Stimulated activated CD4-positive, alpha-beta T cell treated with anti-CD3 and anti-CD28 coated beads, TNF-alpha, amount 100 ng/mL, for 48 hours (primary cell): Measurements from ENCODE around the gene PAK2.
"Not testable (repeated sequence)": the region's sequence is repeated elsewhere in the genome, so short reads cannot be mapped to it uniquely, and the experiment has no call there.

Experiments
- DNase-seq, 3 donors: peaks; one replicate each; pipeline ENCODE4 v3.0.0-alpha.2; 2020; ENCODE audit warnings: low read depth in 3 of 3

Gene PAK2

DNA sequence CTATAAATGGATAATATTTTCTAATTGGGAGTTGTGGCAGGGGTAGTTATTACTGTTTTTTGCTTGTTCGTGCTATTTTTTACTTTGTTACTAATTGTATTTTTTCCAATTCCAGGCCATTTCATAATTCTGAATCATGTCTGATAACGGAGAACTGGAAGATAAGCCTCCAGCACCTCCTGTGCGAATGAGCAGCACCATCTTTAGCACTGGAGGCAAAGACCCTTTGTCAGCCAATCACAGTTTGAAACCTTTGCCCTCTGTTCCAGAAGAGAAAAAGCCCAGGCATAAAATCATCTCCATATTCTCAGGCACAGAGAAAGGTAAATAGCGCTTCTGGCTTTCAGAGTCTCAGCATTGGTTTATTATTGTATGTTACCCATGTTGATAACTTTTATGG is 42.9 kb downstream of the PAK2 start:
- DNase-seq = no peak

DNA sequence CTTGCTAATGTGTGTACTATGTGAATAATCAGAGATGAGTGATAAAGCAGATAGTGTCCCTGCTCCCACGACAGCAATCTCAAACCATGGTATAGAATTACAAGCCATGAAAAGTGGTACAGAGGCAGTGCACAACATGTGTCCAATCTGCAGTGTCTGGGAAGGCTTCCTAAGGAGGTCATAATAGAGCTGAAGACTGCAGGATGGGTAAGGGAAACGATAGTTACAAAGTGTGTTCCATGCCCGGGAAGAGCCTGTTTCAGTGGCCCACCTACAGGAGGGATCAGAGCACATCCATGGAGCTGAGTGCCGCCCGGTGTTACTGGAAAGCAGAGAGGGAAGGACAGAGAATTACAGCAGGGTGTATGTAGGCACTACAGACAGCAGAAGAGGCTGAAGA is 48.9 kb downstream of the PAK2 start:
- no peak for DNase-seq

DNA sequence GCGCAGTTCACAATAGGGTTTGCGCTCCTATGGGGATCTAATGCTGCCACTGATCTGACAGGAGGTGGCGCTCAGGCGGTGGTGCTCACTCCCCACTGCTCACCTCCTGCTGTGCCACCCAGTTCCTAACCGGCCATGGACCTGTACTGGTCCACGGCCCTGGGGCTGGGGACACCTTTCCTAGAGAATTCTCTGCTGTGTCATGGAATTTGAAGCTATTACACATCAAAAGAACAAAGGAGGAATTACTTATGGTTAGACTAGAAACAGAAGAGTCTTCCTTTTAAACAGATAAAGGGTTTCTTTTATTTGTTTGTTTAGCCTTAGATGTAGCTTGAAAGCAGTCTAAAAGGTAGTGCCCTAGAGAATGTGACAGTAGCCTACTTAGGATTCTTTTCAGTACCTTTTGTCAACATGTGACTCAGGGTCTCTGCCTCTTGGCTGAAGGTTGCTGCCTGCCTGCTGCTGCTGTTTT is 50.3 kb downstream of the PAK2 start:
- no peak for DNase-seq

DNA sequence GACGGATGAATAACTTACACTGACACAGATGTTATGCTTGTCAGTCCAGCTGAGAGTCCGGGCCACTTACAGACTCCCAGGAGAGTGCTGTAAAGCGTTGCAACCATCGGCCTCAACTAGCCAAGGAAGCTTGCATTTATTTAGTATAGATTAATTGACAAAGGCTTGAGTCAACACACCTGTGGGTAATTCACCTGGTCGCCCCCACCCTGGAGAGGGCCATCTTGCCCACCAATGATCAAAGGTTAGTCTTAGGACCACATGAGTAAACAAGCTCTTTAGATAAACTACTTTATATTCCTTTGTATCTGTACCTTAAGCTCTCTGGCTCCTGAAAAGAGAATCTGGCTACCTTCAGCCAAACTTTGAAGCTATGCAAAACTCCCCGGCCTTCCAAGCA is 51.0 kb downstream of the PAK2 start:
- DNase-seq = no peak

DNA sequence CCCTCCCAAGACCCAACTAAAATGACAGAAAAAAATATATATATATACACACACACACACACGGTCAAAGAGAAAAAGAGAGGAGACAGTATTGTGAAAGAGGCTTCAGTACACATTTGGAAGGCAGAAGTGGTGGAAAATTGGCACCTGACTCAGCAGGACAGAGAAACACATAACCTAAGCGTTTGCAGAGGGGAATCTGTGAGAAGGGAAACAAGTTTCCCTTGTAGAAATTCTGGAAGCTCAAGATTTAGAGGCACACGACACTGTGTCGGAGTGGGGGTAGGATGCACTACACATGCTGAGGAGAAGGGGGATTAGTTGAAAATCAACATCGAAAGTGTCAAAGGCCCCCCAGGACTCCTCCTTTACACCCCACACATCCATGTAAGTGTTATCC is 53.1 kb downstream of the PAK2 start:
- no peak for DNase-seq

DNA sequence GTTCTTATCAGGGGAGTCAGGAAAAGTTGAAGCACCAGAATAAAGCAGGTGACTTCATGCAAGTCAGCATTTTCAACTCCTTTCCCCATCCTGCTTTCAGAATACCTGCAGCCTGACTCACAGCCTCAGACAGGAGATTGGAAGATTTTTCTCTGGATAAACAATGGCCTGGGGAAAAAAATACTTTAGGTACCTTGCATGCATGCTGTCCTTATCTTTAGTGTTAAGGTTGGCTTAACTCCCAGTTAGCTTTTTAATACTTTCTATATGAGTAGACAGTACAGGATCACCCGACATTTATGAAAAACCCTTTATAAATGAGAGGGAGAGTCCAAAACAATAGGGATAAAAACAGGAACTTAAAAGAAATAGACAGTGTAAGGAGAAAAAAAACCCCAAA is 53.6 kb downstream of the PAK2 start:
- no peak for DNase-seq

DNA sequence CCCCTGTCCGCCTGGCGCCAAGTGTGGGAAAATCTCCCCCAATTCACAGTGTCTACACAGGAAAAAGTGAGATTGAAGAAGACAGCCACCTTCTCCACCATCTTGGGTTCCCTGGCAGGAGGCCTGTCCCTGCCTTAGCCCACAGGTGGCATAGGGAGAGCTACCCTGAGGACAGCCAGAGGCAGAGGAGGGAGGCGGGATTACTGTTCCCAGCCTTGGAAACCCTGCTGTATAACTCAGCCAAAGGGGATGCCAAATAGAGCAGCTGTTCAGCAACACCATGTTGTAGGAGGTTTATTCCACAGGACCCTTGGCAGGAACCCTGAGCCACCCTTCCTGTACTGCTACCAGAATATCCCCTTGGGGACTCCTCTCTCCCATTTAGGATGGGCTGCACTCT is 54.8 kb downstream of the PAK2 start:
- no peak for DNase-seq

DNA sequence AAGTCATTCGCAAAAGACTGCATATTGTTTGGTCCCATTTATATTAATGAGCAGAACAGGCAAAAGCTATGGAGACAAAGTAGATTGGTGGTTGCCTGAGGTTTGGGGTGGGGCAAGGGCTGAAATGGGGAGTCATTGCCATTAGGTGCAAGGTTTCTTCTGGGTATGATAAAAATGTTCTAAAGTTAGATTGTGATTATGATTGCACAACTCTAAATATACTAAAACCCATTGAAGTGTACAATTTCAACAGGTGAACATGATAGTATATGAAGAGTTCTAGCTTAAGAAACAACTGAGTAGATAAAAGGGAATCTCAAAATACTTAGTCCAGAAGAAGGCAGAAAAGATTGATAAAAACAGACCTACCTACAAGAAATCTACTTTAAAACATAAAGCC is 56.7 kb downstream of the PAK2 start:
- no peak for DNase-seq

DNA sequence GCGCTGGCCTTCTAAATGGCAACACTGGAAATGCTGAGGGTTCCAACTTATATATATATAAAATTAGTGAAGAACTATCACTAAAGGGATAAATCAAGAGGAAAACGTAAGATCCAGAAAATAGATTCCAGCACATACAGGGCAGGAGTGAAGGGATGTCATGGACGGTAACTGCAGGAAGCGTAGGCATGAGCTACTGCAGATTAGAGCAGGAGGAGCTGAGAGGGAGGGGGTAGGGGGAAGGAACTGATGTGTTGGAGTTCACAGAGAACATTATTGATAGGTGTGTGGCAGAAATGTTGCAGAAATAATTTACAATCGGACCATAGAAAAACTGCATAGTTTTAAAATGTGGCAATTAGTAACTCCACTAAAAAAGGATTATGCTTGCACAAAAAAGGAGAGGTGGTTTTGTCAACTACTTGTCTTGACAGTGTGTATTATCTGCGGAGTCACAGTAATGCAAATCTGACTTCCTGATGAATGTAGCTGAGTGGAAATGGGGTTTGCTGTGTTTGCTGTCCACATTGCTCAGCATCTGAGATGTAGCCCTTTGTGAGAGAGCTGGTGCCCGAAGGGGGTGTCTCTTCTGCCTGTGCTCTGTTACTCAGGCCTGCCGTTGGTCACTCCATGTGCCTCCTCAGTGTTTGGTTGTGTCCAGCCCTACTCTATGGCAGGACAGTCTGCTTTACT is 61.2 kb downstream of the PAK2 start:
- no peak for DNase-seq

DNA sequence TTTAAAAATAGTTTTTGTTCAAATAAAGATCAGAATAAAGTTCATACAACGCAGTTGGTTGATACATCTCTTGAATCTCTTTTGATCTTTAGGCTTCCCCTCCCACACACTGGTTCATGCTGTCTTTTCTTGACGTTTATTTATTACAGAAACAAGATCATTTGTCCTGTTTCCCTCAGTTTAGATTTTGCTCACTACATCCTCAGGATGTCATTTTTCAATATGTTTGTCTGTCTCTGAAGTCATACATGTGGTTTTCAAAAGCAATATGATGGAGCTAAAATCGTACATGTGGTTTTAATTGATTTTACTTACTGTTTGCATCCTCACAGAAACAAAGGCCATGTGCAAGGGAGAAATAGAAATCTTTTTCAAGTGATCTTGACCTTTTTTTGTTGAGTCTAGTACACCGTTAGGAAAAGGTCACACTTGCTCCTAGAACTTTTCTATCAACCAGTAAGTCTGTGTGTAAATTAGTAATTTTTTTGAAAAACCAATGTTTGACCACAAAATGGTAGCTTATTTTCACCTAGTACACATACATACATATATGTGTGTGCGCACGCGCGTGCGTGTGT is 64.3 kb downstream of the PAK2 start:
- DNase-seq = no peak

DNA sequence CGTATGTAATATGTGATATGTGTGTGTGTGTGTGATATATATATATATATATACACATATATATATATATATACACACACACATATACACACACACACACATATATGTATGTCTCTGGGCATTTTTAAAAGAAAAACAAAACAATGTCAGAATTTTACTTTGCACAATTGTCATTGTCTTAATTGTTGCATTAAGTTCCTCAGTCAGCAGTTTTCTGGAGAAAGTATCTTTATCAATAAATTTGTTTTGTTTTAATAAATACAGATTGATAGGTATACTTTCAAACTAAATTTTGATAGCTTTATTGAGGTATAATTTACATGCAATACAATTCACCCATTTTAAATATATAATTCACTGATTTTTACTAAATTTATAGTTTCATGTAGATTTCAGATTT is 65.1 kb downstream of the PAK2 start:
- no peak for DNase-seq

DNA sequence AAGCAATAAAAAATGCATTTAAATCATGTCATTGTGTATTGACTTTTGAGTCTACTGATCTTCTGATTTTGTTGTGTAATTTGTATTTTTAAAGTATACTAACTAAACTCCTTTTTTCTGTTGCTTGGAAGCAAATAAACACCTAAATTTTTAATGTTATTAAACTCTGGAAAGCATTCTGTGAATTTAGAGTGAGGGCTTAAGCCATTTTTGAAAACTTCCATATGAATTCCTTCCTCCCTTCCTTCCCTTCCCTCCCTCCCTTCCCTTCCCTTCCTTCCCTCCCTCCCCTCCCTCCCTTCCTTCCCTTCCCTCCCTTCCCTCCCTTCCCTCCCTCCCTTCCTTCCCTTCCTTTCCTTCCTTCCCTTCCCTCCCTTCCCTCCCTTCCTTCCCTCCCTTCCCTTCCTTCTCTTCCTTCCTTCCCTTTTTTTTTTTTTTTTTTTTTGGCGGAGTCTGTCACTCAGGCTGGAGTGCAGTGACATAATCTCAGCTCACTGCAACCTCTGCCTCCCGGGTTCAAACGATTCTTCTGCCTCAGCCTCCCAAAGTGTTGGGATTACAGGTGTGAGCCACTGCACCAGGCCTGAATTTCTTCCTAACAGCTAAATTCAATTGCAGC is 71.4 kb downstream of the PAK2 start:
- no peak for DNase-seq

DNA sequence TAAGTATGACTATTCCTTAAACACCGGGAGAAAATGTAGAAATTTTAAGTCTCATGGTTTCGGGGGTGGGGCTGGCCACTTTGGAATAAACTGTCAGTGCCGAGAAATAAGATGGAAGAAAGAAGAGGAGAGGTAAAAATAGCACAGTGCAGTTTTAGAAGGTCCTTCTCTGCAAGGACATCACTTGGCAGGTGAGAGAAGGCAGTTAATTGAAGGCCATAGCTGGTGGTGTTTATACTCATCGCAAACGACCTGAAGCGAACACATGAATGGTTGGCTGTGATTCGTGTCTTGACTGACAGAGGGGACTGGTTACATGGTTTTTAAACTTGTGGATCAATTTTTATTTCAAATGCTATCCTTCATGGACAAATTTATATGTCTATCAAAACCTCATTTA is 73.2 kb downstream of the PAK2 start:
- no peak for DNase-seq

DNA sequence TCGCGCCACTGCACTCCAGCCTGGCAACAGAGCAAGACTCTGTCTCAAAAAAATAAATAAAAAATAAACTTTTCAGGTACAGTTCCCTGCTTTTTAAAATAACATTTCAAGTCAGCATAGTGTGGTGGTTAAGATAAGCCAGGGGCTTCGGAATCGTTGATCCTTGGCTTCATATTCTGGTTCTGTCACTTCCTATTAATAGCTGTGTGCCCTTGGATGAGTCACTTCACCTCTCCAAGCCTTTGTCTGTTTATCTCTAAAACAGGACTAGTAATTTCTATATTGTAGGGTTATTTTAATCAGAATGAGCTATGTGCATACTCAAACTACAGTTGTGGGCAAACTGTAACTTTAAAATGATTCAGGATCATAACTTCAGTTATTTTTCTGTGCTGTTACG is 74.2 kb downstream of the PAK2 start:
- DNase-seq = no peak

DNA sequence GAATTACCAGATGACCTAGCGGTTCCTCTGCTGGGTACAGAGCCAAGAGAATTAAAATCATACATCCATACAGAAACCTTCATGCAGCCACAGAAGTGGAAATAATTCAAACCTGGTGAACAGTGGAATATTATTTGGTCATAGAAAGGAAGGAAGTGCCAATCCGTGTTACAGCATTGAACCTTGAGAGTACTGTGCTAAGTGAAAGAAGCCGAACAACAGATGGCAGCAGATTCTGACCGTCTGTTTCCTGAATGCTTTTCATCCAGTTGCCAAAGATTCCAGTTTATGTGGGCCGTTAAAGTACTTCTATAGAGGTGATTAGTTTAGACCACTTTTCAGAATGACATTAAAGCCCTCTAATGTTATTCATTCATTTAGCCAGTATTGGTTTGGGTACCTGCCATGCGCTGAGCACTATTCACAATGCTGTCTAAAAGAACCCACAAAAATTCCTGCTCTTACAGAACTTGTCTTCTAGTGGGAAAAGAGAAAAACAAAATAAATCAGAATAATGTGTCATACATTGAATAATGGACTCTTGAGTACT is 82.2 kb downstream of the PAK2 start:
- no peak for DNase-seq

DNA sequence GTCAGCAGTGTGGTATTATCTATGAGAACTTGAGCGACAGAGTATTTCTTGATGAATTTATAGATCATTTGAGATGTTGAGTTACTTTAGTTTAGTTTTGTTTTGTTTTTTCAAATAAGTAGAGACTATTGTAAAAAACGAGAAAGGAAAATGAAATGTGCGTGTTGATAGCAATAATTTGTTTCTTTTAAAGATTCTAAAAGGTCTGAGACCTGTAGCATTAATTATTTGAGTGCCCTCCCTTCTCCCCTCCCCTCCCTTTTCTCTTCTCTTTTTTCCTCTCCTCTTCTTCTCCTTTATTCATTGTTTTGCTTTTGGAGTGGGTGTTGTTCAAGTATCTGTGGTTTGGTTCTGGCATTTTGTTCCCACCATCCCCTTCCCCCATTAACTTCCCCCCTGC is 90.0 kb downstream of the PAK2 start:
- DNase-seq = not testable (repeated sequence)

DNA sequence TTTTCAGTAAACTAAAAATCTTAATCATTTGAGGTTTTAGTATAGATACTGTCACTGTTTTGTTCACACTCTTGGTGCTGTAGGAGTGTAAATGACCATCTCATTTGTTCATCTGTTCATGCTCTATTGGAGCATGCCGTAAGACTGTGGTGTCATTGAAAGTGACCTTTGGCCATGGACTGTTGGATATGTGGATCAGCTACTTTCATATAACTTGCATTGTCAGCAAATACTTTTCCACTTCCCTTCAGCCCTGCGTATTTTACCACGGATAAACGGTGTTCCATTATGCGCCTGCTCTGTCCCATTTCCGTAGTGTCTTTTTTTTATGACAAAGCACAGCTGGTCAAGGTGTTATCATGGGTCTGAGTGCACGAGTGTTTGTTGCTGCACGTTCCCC is 95.4 kb downstream of the PAK2 start:
- no peak for DNase-seq

DNA sequence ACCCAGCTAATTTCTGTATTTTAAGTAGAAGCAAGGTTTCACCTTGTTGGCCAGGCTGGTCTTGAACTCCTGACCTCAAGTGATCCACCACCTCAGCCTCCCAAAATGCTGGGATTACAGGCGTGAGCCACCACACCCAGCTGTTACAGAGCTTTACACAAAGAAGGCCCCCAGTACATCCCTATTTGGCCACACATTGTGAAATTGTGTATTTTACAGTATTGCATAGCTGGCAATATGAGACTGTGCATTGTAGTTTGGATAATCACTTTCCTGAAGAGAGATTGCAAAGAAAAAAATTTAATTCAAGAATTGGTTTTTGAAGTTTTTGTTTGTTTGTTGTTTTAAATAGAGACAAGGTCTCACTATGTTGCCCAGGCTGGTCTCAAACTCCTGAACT is 97.0 kb downstream of the PAK2 start:
- not testable (repeated sequence) for DNase-seq

DNA sequence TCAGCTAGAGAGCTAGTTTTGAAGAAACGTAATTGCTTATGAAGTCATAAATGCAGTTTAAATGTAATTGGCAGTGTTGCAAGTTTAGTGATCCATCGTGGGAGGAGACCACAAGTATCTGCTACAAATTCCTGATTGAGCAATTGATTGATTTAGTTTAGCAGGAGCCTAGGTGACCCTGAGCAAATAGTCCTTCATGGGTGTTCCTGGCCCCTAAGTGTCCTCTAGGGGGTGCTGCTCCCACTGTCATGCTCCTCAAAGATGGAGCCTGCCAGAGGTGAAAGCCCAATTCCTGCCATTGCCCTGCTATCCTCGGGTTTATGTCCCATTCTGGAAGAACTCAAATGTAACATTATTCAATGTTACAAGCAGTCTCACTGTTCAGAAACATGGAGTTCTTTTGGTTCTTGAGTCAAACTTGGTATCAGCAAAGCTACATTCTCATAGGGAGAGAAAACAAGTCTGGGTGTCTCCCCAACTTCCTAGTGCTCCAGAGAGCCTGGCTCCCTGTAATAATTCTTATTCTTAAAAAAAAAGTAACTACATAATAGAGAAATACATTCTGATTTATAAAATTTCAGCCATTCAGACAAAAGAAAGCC is 98.3 kb downstream of the PAK2 start:
- DNase-seq = peak; percentile 45 to 68 (median 61)

DNA sequence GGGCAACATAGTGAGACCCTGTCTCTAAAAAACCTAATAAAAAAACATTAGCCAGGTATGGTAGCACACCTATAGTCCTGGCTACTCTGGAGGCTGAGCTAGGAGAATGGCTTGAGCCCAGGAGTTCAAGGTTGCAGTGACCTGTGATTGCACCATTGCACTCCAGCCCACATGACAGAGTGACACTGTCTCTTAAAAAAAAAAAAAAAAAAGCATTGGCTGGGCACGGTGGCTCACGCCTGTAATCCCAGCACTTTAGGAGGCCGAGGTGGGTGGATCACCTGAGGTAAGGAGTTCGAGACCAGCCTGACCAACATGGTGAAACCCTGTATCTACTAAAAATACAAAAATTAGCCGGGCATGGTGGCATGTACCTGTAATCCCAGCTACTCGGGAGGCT is 99.7 kb downstream of the PAK2 start:
- not testable (repeated sequence) for DNase-seq

DNA sequence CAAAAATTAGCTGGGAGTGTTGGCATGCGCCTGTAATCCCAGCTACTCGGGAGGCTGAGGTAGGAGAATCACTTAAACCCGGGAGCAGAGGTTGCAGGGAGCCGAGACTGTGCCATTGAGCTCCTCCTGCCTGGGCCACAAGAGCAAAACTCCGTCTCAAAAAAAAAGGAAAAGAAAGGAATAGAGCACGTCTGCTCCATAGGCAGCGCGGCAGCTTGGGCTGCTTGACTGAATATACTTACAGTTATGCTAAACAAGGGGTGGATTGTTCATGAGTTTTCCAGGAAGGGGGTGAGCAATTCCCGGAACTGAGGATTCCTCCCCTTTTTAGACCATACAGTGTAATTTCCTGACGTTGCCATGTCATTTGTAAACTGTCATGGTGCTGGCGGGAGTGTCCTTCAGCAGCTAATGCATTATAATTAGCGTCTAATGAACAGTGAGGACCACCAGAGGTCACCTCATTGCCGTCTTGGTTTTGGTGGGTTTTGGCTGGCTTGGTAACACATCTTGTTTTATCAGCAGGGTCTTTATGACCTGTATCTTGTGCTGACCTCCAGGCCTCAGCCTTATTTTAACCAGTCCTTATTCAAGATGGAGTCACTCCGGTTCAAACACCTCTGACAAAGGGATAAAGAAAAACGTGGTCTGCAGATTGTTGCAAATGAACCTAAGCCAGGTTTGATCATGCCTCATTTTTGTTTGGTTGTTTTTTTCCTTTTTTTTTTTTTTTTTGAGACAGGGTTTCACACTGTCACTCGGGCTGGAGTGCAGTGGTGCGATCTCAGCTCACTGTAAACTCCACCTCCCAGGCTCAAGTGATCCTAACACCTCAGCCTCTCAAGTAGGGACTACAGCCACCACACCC is 103.1 kb downstream of the PAK2 start:
- no peak for DNase-seq
